ENCODE results near the gene KRTAP1-4.
A peak's percentile ranks its signal among the peaks of the same experiment; 100 is the strongest.

The KRTAP1-4 gene

GRCh38 chr17:41013606-41014005, 16.4 kb downstream of the KRTAP1-4 start (continued):
- TF ChIP-seq ZBTB6 (tag by site-specific recombination; IDR thresholded peaks at IDR 0.05) (no peak), ZNF174 (tag by site-specific recombination; IDR thresholded peaks at IDR 0.05) (no peak), ZNF133 (tag by site-specific recombination; IDR thresholded peaks at IDR 0.05) (no peak), ZNF488 (tag by site-specific recombination; IDR thresholded peaks at IDR 0.05) (no peak), ZSCAN23 (tag by site-specific recombination; IDR thresholded peaks at IDR 0.05) (no peak), ZNF560 (tag by site-specific recombination; IDR thresholded peaks at IDR 0.05; ENCODE audit: borderline replicate concordance) (no peak), ZNF571 (tag by site-specific recombination; IDR thresholded peaks at IDR 0.05) (no peak), ZNF777 (tag by site-specific recombination; IDR thresholded peaks at IDR 0.05; ENCODE audit: borderline replicate concordance) (no peak), ZNF10 (tag by site-specific recombination; IDR thresholded peaks at IDR 0.05) (no peak), ZBTB17 (tag by site-specific recombination; IDR thresholded peaks at IDR 0.05) (peak; percentile 19; the same call in 1 of the 2 replicates), IKZF3 (tag by site-specific recombination; IDR thresholded peaks at IDR 0.05) (no peak), ZNF121 (tag by site-specific recombination; IDR thresholded peaks at IDR 0.05) (no peak), ZNF248 (tag by site-specific recombination; IDR thresholded peaks at IDR 0.05) (no peak), ZNF2 (tag by site-specific recombination; IDR thresholded peaks at IDR 0.05) (no peak), ZNF785 (tag by site-specific recombination; IDR thresholded peaks at IDR 0.05) (no peak), HOXA7 (CRISPR knock-in tag; IDR thresholded peaks at IDR 0.05; ENCODE audit: borderline replicate concordance) (no peak), SP7 (tag by site-specific recombination; IDR thresholded peaks at IDR 0.05) (no peak), ZNF473 (tag by site-specific recombination; IDR thresholded peaks at IDR 0.05) (no peak), ZNF521 (tag by site-specific recombination; IDR thresholded peaks at IDR 0.05) (no peak), ZNF112 (tag by site-specific recombination; IDR thresholded peaks at IDR 0.05) (no peak), ZNF16 (tag by site-specific recombination; IDR thresholded peaks at IDR 0.05; ENCODE audit: low read depth) (no peak), ZNF623 (tag by site-specific recombination; IDR thresholded peaks at IDR 0.05) (no peak), OVOL3 (tag by site-specific recombination; IDR thresholded peaks at IDR 0.05) (no peak), ZSCAN4 (tag by site-specific recombination; IDR thresholded peaks at IDR 0.05) (no peak), ZXDB (tag by site-specific recombination; IDR thresholded peaks at IDR 0.05) (no peak), ZNF214 (tag by site-specific recombination; IDR thresholded peaks at IDR 0.05; ENCODE audit: borderline replicate concordance) (no peak), AEBP2 (tag by site-specific recombination; IDR thresholded peaks at IDR 0.05; ENCODE audit: borderline replicate concordance) (no peak), ZFP41 (tag by site-specific recombination; IDR thresholded peaks at IDR 0.05; ENCODE audit: borderline replicate concordance) (no peak), ZNF157 (tag by site-specific recombination; IDR thresholded peaks at IDR 0.05) (no peak), ZNF707 (tag by site-specific recombination; IDR thresholded peaks at IDR 0.05) (no peak), ZBTB21 (tag by site-specific recombination; IDR thresholded peaks at IDR 0.05) (peak; percentile 47; the same call in 1 of the 2 replicates), ZNF558 (tag by site-specific recombination; IDR thresholded peaks at IDR 0.05) (no peak)

Measured in HEK293 (cell line).